IPS DF 6.9 (cell line): ENCODE data around the gene GPR3.
"Not testable (repeated sequence)": the region's sequence is repeated elsewhere in the genome, so short reads cannot be mapped to it uniquely, and the experiment has no call there.

Experiments
- DNase-seq: peaks from one replicate; pipeline ENCODE4 v3.0.0-alpha.2; 2013; ENCODE audit warnings: low read depth, low spot score
- H3K27ac ChIP-seq: one replicate; pipeline ENCODE4 v1.5.1; 2013; ENCODE audit warnings: low read length, control low read depth
- H3K27me3 ChIP-seq: 2 replicates; pipeline ENCODE4 v1.6.1; 2013; ENCODE audit warnings: mild to moderate bottlenecking, low read length; ENCODE audit not compliant: control insufficient read depth, insufficient read depth
- H3K36me3 ChIP-seq: 2 replicates; pipeline ENCODE4 v1.6.1; 2013; ENCODE audit warnings: low read length; ENCODE audit not compliant: control insufficient read depth, insufficient read depth
- H3K4me1 ChIP-seq: 2 replicates; pipeline ENCODE4 v1.6.1; 2013; ENCODE audit warnings: low read length; ENCODE audit not compliant: control insufficient read depth, insufficient read depth
- H3K4me3 ChIP-seq: 2 replicates; pipeline ENCODE4 v1.5.1; 2013; ENCODE audit warnings: mild to moderate bottlenecking, low read length
- H3K9me3 ChIP-seq: 2 replicates; pipeline ENCODE4 v1.6.1; 2013; ENCODE audit warnings: low read length, inconsistent platforms; ENCODE audit not compliant: control insufficient read depth, insufficient read depth
- WGBS: extraction: QIAGEN DNeasy Blood & Tissue Kit; methylation state at CpG from one replicate; pipeline ENCODE4 v1.1.7; 2013; ENCODE audit warnings: mixed read lengths, missing lambda C conversion rate; ENCODE audit not compliant: insufficient read length, insufficient coverage; 5-methylcytosine and 5-hydroxymethylcytosine counted together

The GPR3 gene

GRCh38 chr1:27429029-27429425, 36.6 kb downstream of the GPR3 start:
- DNase-seq = no peak
- Histone ChIP-seq H3K4me3 (no peak overlapping the region), H3K4me1 (peaks cover 2% of the 10 kb centered on the region; the same call in 1 of the 2 replicates), H3K9me3 (no peaks in the 10 kb centered on the region), H3K27ac (peak overlapping the region; percentile 48), H3K27me3 (no peaks in the 10 kb centered on the region), H3K36me3 (no peaks in the 10 kb centered on the region)
- no CpG with 5 or more reads among the region's 2 CpGs for WGBS

GRCh38 chr1:27430903-27431600, 38.6 kb downstream of the GPR3 start:
- no peak for DNase-seq

GRCh38 chr1:27431601-27431940, 39.1 kb downstream of the GPR3 start:
- Histone ChIP-seq H3K4me3 (no peak overlapping the region), H3K9me3 (no peaks in the 10 kb centered on the region), H3K27ac (no peak overlapping the region), H3K36me3 (no peaks in the 10 kb centered on the region), H3K27me3 (no peaks in the 10 kb centered on the region), H3K4me1 (peaks cover 2% of the 10 kb centered on the region; the same call in 1 of the 2 replicates)
- WGBS = no CpG with 5 or more reads among the region's 2 CpGs
- no peak for DNase-seq

More at GRCh38 chr1:27430903-27431600, 38.6 kb downstream of the GPR3 start:
- H3K4me3 ChIP-seq = no peak overlapping the region
- no peak overlapping the region for H3K27ac ChIP-seq
- H3K4me1 ChIP-seq = peaks cover 2% of the 10 kb centered on the region; the same call in 1 of the 2 replicates
- no peaks in the 10 kb centered on the region for H3K27me3 ChIP-seq
- no peaks in the 10 kb centered on the region for H3K9me3 ChIP-seq
- no peaks in the 10 kb centered on the region for H3K36me3 ChIP-seq
- WGBS = no CpG with 5 or more reads among the region's 1 CpG

- no CpG with 5 or more reads among the region's 1 CpG for WGBS
- not testable (repeated sequence) for H3K27ac ChIP-seq, H3K4me1 ChIP-seq, H3K36me3 ChIP-seq, DNase-seq, H3K27me3 ChIP-seq, H3K4me3 ChIP-seq, H3K9me3 ChIP-seq
Observed at GRCh38 chr1:27432725-27433124, 40.3 kb downstream of the GPR3 start.

GRCh38 chr1:27433706-27434105, 41.3 kb downstream of the GPR3 start:
- H3K4me3 ChIP-seq = no peak overlapping the region
- no peaks in the 10 kb centered on the region for H3K36me3 ChIP-seq
- H3K9me3 ChIP-seq = no peaks in the 10 kb centered on the region
- H3K4me1 ChIP-seq = peaks cover 2% of the 10 kb centered on the region; the same call in 1 of the 2 replicates
- WGBS = no CpG with 5 or more reads among the region's 3 CpGs
- no peaks in the 10 kb centered on the region for H3K27me3 ChIP-seq
- H3K27ac ChIP-seq = no peak overlapping the region
- no peak for DNase-seq

- Histone ChIP-seq H3K27ac (no peak overlapping the region), H3K4me3 (no peak overlapping the region), H3K36me3 (no peaks in the 10 kb centered on the region), H3K4me1 (no peaks in the 10 kb centered on the region; the same call in 1 of the 2 replicates), H3K9me3 (no peaks in the 10 kb centered on the region), H3K27me3 (no peaks in the 10 kb centered on the region)
- no CpG with 5 or more reads among the region's 2 CpGs for WGBS
- no peak for DNase-seq
Observed at GRCh38 chr1:27435566-27436203, 43.3 kb downstream of the GPR3 start.

GRCh38 chr1:27436204-27437159, 44.1 kb downstream of the GPR3 start:
- H3K27ac ChIP-seq = no peak overlapping the region
- H3K27me3 ChIP-seq = no peaks in the 10 kb centered on the region
- no peak for DNase-seq
- no peaks in the 10 kb centered on the region; the same call in 1 of the 2 replicates for H3K4me1 ChIP-seq
- H3K9me3 ChIP-seq = no peaks in the 10 kb centered on the region
- no peaks in the 10 kb centered on the region for H3K36me3 ChIP-seq
- no CpG with 5 or more reads among the region's 5 CpGs for WGBS
- no peak overlapping the region for H3K4me3 ChIP-seq

- H3K27ac ChIP-seq = no peak overlapping the region
- WGBS = no CpG with 5 or more reads among the region's 1 CpG
- no peaks in the 10 kb centered on the region; the same call in 1 of the 2 replicates for H3K4me1 ChIP-seq
- no peak for DNase-seq
- H3K36me3 ChIP-seq = no peaks in the 10 kb centered on the region
- H3K9me3 ChIP-seq = no peaks in the 10 kb centered on the region
- H3K4me3 ChIP-seq = no peak overlapping the region
- H3K27me3 ChIP-seq = no peaks in the 10 kb centered on the region
Observed at GRCh38 chr1:27438621-27439061, 46.2 kb downstream of the GPR3 start.

GRCh38 chr1:27439150-27439549, 46.7 kb downstream of the GPR3 start:
- Histone ChIP-seq H3K9me3 (no peaks in the 10 kb centered on the region), H3K27ac (no peak overlapping the region), H3K36me3 (no peaks in the 10 kb centered on the region), H3K4me1 (no peaks in the 10 kb centered on the region; the same call in 1 of the 2 replicates), H3K27me3 (no peaks in the 10 kb centered on the region), H3K4me3 (no peak overlapping the region)
- WGBS = no CpG with 5 or more reads among the region's 2 CpGs
- no peak for DNase-seq

GRCh38 chr1:27444632-27445031, 52.2 kb downstream of the GPR3 start:
- no peak for DNase-seq
- H3K9me3 ChIP-seq = no peaks in the 10 kb centered on the region
- H3K36me3 ChIP-seq = no peaks in the 10 kb centered on the region
- H3K27me3 ChIP-seq = peaks cover 1% of the 10 kb centered on the region; the same call in 1 of the 2 replicates
- H3K27ac ChIP-seq = no peak overlapping the region
- H3K4me3 ChIP-seq = no peak overlapping the region
- WGBS = no CpG with 5 or more reads among the region's 1 CpG
- no peaks in the 10 kb centered on the region for H3K4me1 ChIP-seq
